ENCODE results near the gene SRBD1. TPM values are rescaled to one million over a fixed set of nuclear protein-coding genes. Genes with fewer than 3 reads are reported as not detected.

SRBD1 gene
- total and polyA plus RNA-seq, 2 donors (not counting 1 experiment from before 2014, with no cell fraction given): 9.6 to 18.7 TPM

- no peaks in the 10 kb centered on the region for H4K20me1 ChIP-seq (ENCODE audit: control insufficient read depth, extremely low read depth, insufficient read depth, low read length)
- no peaks in the 10 kb centered on the region for H3K9me3 ChIP-seq (ENCODE audit: control insufficient read depth, insufficient read depth, low read depth, low read length)
- H3K27ac ChIP-seq (ENCODE audit: insufficient read depth, low read length): no peak overlapping the region
- no peaks in the 10 kb centered on the region for H3K36me3 ChIP-seq (ENCODE audit: control insufficient read depth, insufficient read depth, low read length)
- H3K27me3 ChIP-seq (ENCODE audit: control insufficient read depth, insufficient read depth, low read length): no peaks in the 10 kb centered on the region
- H3K4me3 ChIP-seq (replicated peaks in 1 of 4; ENCODE audit: control extremely low read depth in 1 of 4, insufficient read depth in 1 of 4, low read depth in 3 of 4, low read length in 4 of 4): no peak overlapping the region
- no peak overlapping the region for H3K9ac ChIP-seq (ENCODE audit: insufficient read depth, low read length)
- no peaks in the 10 kb centered on the region for H3K79me2 ChIP-seq (ENCODE audit: control insufficient read depth, insufficient read depth, low read length)
- no peak overlapping the region for H2AFZ ChIP-seq (ENCODE audit: low read length)
- no peak overlapping the region for H3K4me2 ChIP-seq (ENCODE audit: extremely low read depth, insufficient read depth, low read length)
- no peaks in the 10 kb centered on the region for H3K4me1 ChIP-seq (ENCODE audit: control insufficient read depth, extremely low read depth, insufficient read depth, low read length)
- DNase-seq (ENCODE audit: low read depth in 2 of 2): no peak
- TF ChIP-seq CTCF (conservative IDR thresholded peaks at IDR 0.05 in 1 of 2, IDR thresholded peaks at IDR 0.05 in 1 of 2; ENCODE audit: low read depth in 1 of 2, low read length in 2 of 2) (no peak), EZH2 (IDR thresholded peaks at IDR 0.05; ENCODE audit: low read length, missing control alignments) (no peak)
Measured at GRCh38 chr2:45418532-45418931, 192.5 kb downstream of the SRBD1 start.

DNA sequence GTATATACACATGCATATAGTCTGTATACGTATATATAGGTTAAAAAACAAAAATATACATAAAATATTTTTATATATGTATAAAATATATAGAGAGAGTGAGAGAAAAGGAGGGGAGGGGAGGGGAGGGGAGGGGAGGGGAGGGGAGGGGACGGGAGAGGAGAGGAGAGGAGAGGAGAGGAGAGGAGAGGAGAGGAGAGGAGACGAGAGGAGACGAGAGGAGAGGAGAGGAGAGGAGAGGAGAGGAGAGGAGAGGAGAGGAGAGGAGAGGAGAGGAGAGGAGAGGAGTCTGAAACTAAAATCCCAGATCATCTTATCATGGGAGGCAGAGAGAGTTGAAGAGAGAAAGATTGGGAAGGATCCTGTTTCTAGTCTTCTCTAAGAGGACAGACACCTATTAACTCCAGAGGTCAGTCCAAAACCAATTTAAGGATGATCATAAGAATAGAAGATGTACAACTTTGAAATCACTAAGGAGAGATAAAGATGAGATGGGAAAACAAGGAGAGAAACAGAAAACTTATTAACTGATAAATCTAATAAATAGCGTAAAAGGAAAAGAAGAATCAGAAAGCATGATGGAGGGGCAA lies 195.4 kb downstream of the SRBD1 start:
- H3K79me2 ChIP-seq (ENCODE audit: control insufficient read depth, insufficient read depth, low read length): no peaks in the 10 kb centered on the region

DNA sequence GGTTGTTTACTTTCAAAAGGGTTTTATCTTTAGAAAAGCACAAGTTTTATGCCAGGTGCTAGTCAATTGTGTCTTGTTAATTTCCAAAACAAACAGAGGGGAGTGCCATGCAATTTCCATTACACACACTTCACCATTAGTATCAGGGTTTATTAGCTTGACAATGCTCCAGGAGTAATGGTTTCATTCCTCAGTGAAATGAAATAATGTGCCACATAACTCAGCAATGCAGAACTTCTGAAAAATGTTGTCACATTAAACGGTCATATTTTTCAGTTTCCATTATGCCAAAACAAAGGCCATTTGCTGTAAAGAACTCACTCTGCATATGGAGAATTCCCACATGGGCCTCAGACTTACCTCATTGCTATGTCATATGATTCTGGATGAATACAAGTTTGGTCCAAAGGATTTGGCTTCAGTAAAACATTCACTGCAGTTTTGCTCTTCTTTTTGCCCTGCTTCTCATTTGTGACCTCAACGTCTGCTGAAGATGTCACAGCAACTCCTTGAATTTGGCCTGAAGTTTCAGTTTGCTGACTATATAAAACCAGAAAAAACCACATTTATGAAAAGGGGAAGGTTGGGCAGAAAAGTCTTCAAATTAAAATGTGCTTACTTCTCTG lies 198.2 kb downstream of the SRBD1 start:
- Histone ChIP-seq H3K4me2 (ENCODE audit: extremely low read depth, insufficient read depth, low read length) (no peak overlapping the region), H3K9ac (ENCODE audit: insufficient read depth, low read length) (no peak overlapping the region), H3K4me1 (ENCODE audit: control insufficient read depth, extremely low read depth, insufficient read depth, low read length) (no peaks in the 10 kb centered on the region), H4K20me1 (ENCODE audit: control insufficient read depth, extremely low read depth, insufficient read depth, low read length) (no peaks in the 10 kb centered on the region), H3K36me3 (ENCODE audit: control insufficient read depth, insufficient read depth, low read length) (no peaks in the 10 kb centered on the region), H3K9me3 (ENCODE audit: control insufficient read depth, insufficient read depth, low read depth, low read length) (no peaks in the 10 kb centered on the region), H3K27me3 (ENCODE audit: control insufficient read depth, insufficient read depth, low read length) (no peaks in the 10 kb centered on the region), H2AFZ (ENCODE audit: low read length) (no peak overlapping the region), H3K4me3 (replicated peaks in 1 of 4; ENCODE audit: control extremely low read depth in 1 of 4, insufficient read depth in 1 of 4, low read depth in 3 of 4, low read length in 4 of 4) (no peak overlapping the region), H3K79me2 (ENCODE audit: control insufficient read depth, insufficient read depth, low read length) (no peaks in the 10 kb centered on the region), H3K27ac (ENCODE audit: insufficient read depth, low read length) (no peak overlapping the region)
- DNase-seq (ENCODE audit: low read depth in 2 of 2): peak; percentile 8 to 65
- TF ChIP-seq EZH2 (IDR thresholded peaks at IDR 0.05; ENCODE audit: low read length, missing control alignments): no peak

More for the DNA sequence above, 195.4 kb downstream of the SRBD1 start:
- no peaks in the 10 kb centered on the region for H3K9me3 ChIP-seq (ENCODE audit: control insufficient read depth, insufficient read depth, low read depth, low read length)
- no peaks in the 10 kb centered on the region for H4K20me1 ChIP-seq (ENCODE audit: control insufficient read depth, extremely low read depth, insufficient read depth, low read length)
- H2AFZ ChIP-seq (ENCODE audit: low read length): no peak overlapping the region
- TF ChIP-seq EZH2 (IDR thresholded peaks at IDR 0.05; ENCODE audit: low read length, missing control alignments) (no peak), CTCF (conservative IDR thresholded peaks at IDR 0.05 in 1 of 2, IDR thresholded peaks at IDR 0.05 in 1 of 2; ENCODE audit: low read depth in 1 of 2, low read length in 2 of 2) (no peak)
- H3K27ac ChIP-seq (ENCODE audit: insufficient read depth, low read length): no peak overlapping the region
- H3K4me2 ChIP-seq (ENCODE audit: extremely low read depth, insufficient read depth, low read length): no peak overlapping the region
- DNase-seq (ENCODE audit: low read depth in 2 of 2): no peak
- H3K4me1 ChIP-seq (ENCODE audit: control insufficient read depth, extremely low read depth, insufficient read depth, low read length): no peaks in the 10 kb centered on the region
- H3K4me3 ChIP-seq (replicated peaks in 1 of 4; ENCODE audit: control extremely low read depth in 1 of 4, insufficient read depth in 1 of 4, low read depth in 3 of 4, low read length in 4 of 4): no peak overlapping the region
- no peaks in the 10 kb centered on the region for H3K36me3 ChIP-seq (ENCODE audit: control insufficient read depth, insufficient read depth, low read length)
- no peaks in the 10 kb centered on the region for H3K27me3 ChIP-seq (ENCODE audit: control insufficient read depth, insufficient read depth, low read length)
- H3K9ac ChIP-seq (ENCODE audit: insufficient read depth, low read length): no peak overlapping the region

Data from fibroblast of lung (primary cell).